Fibroblast of lung (primary cell): Measurements from ENCODE around the gene CLSTN1. TPM values are rescaled to one million over a fixed set of nuclear protein-coding genes. Genes with fewer than 3 reads are reported as not detected.

Experiments used
- DNase-seq, 2 donors: peaks; one replicate each; pipeline versions ENCODE4 v3.0.0 to v3.0.0-alpha.2; 2010; ENCODE audit warnings: low read depth in 2 of 2
- H2AFZ ChIP-seq: 2 replicates; pipeline ENCODE4 v1.5.1; 2012; ENCODE audit warnings: low read length, control low read depth, inconsistent platforms
- H3K27ac ChIP-seq: 2 replicates; pipeline ENCODE4 v1.5.1; 2011; ENCODE audit warnings: low read length, control low read depth; ENCODE audit not compliant: insufficient read depth
- H3K27me3 ChIP-seq: 2 replicates; pipeline ENCODE4 v1.5.1; 2011; ENCODE audit warnings: mild to moderate bottlenecking, low read length; ENCODE audit not compliant: control insufficient read depth, insufficient read depth
- H3K36me3 ChIP-seq: 2 replicates; pipeline ENCODE4 v1.5.1; 2011; ENCODE audit warnings: low read length; ENCODE audit not compliant: control insufficient read depth, insufficient read depth
- H3K4me1 ChIP-seq: 2 replicates; pipeline ENCODE4 v1.5.1; 2011; ENCODE audit warnings: low read length; ENCODE audit not compliant: control insufficient read depth, insufficient read depth; ENCODE audit errors: extremely low read depth
- H3K4me2 ChIP-seq: 2 replicates; pipeline ENCODE4 v1.5.1; 2011; ENCODE audit warnings: low read length, control low read depth; ENCODE audit not compliant: insufficient read depth; ENCODE audit errors: extremely low read depth
- H3K4me3 ChIP-seq, 4 experiments: fragments of 200-600 bp in 1 of 4; sonication (generic) in 1 of 4; replicated peaks in 1 of 4; 2 replicates each; pipeline ENCODE4 v1.5.1; 2011 to 2016; ENCODE audit warnings: low read length in 4 of 4, low read depth in 3 of 4, mild to moderate bottlenecking in 3 of 4, control low read depth in 2 of 4, inconsistent platforms in 1 of 4, mixed read lengths in 1 of 4; ENCODE audit not compliant: insufficient read depth in 1 of 4; ENCODE audit errors: control extremely low read depth in 1 of 4
- H3K79me2 ChIP-seq: 2 replicates; pipeline ENCODE4 v1.5.1; 2012; ENCODE audit warnings: mild to moderate bottlenecking, low read length, inconsistent platforms; ENCODE audit not compliant: control insufficient read depth, insufficient read depth
- H3K9ac ChIP-seq: 2 replicates; pipeline ENCODE4 v1.5.1; 2011; ENCODE audit warnings: mild to moderate bottlenecking, low read length, control low read depth; ENCODE audit not compliant: insufficient read depth
- H3K9me3 ChIP-seq: 2 replicates; pipeline ENCODE4 v1.5.1; 2012; ENCODE audit warnings: low read depth, low read length; ENCODE audit not compliant: control insufficient read depth, insufficient read depth
- H4K20me1 ChIP-seq: 2 replicates; pipeline ENCODE4 v1.5.1; 2011; ENCODE audit warnings: low read length; ENCODE audit not compliant: control insufficient read depth, insufficient read depth; ENCODE audit errors: extremely low read depth
- CTCF ChIP-seq, 2 donors: IDR thresholded peaks in 1 of 2; conservative IDR thresholded peaks in 1 of 2; 1 replicate in 1 of 2; 2 replicates in 1 of 2; pipeline ENCODE4 v1.5.1; 2011 to 2012; ENCODE audit warnings: low read length in 2 of 2, control low read depth in 1 of 2, inconsistent platforms in 1 of 2, low read depth in 1 of 2, mild to moderate bottlenecking in 1 of 2
- EZH2 ChIP-seq: IDR thresholded peaks from 2 replicates; pipeline ENCODE4 v1.5.1; 2012; ENCODE audit warnings: low read length, control low read depth, mild to moderate bottlenecking; ENCODE audit errors: missing control alignments
- polyA plus RNA-seq, 2 donors: library from polyadenylated mRNA; depleted of rRNA in 1 of 2; stranded (reverse) in 1 of 2; unstranded in 1 of 2; fragments of >200 nt; gene quantifications; 2 replicates each; pipeline ENCODE4 v1.2.1, GENCODE V29; 2011 to 2012; ENCODE audit warnings: missing spikeins in 1 of 2
- total RNA-seq: library from RNA; depleted of rRNA; stranded (reverse); fragments of >200 nt; gene quantifications from 2 replicates; pipeline ENCODE4 v1.2.1, GENCODE V29; 2014

CLSTN1 gene
- total and polyA plus RNA-seq, 2 donors (not counting 1 experiment from before 2014, with no cell fraction given) = 57.4 to 115 TPM

DNA sequence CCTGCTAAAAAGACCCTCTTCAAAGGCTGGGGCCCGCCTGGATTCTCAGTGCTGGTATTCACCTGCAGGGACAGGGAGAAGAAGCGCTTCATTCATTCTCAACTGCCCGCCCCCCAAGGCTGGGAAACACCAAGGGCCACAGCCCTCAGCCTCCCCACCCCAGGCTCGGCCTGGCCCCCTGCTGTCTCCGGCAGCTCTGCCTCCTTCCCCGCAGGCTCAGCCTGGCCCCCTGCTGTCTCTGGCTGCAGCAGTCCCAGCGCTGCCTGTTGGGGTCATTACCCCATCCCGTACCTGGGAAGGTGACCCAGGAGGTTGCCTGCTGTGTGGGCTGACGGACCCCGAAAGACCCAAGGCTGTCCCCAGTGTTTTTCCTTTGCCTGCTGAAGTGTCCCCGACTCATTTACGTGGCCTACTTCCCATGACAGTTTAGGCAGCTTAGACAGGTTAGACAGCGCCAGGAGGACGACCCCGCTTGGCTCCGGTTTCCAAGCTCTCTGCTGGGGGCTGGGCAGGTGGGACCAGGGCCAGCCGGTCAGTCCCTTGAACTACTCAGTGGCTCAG lies 22.9 kb upstream of the CLSTN1 start:
- no peak for DNase-seq
- Histone ChIP-seq H3K36me3 (no peaks in the 10 kb centered on the region), H3K9me3 (no peaks in the 10 kb centered on the region), H3K4me2 (no peak overlapping the region), H3K27ac (no peak overlapping the region), H3K27me3 (peaks cover under 1% of the 10 kb centered on the region), H3K4me3 (no peak overlapping the region), H3K9ac (no peak overlapping the region), H3K4me1 (no peaks in the 10 kb centered on the region), H3K79me2 (no peaks in the 10 kb centered on the region), H2AFZ (no peak overlapping the region), H4K20me1 (no peaks in the 10 kb centered on the region)
- TF ChIP-seq CTCF (conservative IDR thresholded peaks at IDR 0.05 in 1 of 2, IDR thresholded peaks at IDR 0.05 in 1 of 2; ENCODE audit: low read depth in 1 of 2, low read length in 2 of 2) = no peak

DNA sequence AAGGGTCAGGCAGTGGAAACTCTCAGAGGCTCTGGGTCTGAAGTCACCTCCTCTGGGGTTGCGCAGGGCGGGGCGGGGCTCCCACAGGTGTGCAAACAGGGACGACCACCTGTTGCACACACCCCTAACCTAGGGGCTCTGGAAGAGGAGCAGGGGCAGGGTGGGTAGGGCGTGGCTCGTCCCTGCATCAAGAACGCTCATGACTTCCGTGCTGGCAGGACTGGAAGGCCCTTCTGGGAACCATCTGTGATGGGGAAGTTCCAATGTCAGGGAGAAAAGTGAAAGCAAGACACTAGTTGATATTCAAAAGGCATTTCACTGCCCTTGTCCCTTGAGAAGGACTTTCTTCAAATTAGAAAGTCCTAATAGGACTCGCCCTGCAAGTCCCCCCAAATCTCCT lies 22.1 kb upstream of the CLSTN1 start:
- Histone ChIP-seq H2AFZ (no peak overlapping the region), H3K36me3 (no peaks in the 10 kb centered on the region), H3K4me1 (no peaks in the 10 kb centered on the region), H4K20me1 (no peaks in the 10 kb centered on the region), H3K4me3 (no peak overlapping the region), H3K27ac (no peak overlapping the region), H3K27me3 (peaks cover 8% of the 10 kb centered on the region), H3K79me2 (no peaks in the 10 kb centered on the region), H3K4me2 (peak overlapping the region; percentile 13), H3K9me3 (no peaks in the 10 kb centered on the region), H3K9ac (no peak overlapping the region)
- TF ChIP-seq CTCF (conservative IDR thresholded peaks at IDR 0.05 in 1 of 2, IDR thresholded peaks at IDR 0.05 in 1 of 2; ENCODE audit: low read depth in 1 of 2, low read length in 2 of 2) = no peak
- TF ChIP-seq EZH2 = no peak
- DNase-seq = no peak

DNA sequence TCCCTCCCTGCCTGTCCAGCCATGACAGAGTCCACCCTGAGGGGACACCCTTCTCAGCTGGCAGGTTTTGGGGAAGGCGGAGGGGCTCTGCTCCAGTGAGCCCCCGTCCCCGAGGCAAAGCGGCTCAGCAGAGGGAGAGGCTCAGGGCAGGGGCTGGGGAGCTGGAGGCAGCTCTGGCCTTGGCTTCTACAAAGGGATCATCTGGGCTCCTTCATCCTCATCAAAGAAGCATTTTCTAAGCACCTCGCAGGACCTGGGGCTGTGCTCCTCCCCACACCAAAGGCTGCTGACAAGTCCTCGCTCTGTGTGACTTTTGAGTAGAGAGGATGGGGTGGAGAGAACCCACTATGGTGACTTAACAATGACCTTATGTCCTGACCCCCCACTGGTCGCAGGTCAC lies 21.0 kb upstream of the CLSTN1 start:
- Histone ChIP-seq H3K27me3 (peaks cover 8% of the 10 kb centered on the region), H4K20me1 (no peaks in the 10 kb centered on the region), H3K9me3 (no peaks in the 10 kb centered on the region), H3K4me3 (no peak overlapping the region), H3K79me2 (no peaks in the 10 kb centered on the region), H3K27ac (no peak overlapping the region), H3K36me3 (no peaks in the 10 kb centered on the region), H3K4me2 (no peak overlapping the region), H3K9ac (no peak overlapping the region), H2AFZ (no peak overlapping the region), H3K4me1 (no peaks in the 10 kb centered on the region)
- DNase-seq = no peak
- TF ChIP-seq EZH2 (no peak), CTCF (conservative IDR thresholded peaks at IDR 0.05 in 1 of 2, IDR thresholded peaks at IDR 0.05 in 1 of 2; ENCODE audit: low read depth in 1 of 2, low read length in 2 of 2) (no peak)
